Lung (tissue), 12 donors: ENCODE data around the gene C16orf96. TPM values are rescaled to one million over a fixed set of nuclear protein-coding genes. Genes with fewer than 3 reads are reported as not detected.

ENCODE experiments used
- ATAC-seq: fragments of 200-7000 bp; cut with Tn5 transposase; one replicate; pipeline ENCODE4 v1.9.1; 2020; ENCODE audit warnings: moderate number of reproducible peaks; ENCODE audit not compliant: insufficient read depth, low FRiP score
- DNase-seq, 3 donors: peaks; one replicate each; pipeline ENCODE4 v3.0.0-alpha.2; 2013 to 2017
- H3K27ac ChIP-seq, 2 donors: one replicate each; pipeline ENCODE4 v1.5.1; 2013; ENCODE audit warnings: mild to moderate bottlenecking in 2 of 2, moderate library complexity in 2 of 2, control low read depth in 1 of 2, inconsistent platforms in 1 of 2, low read depth in 1 of 2, low read length in 1 of 2
- H3K27me3 ChIP-seq, 3 donors: one replicate each; pipeline ENCODE4 v1.5.1; 2013; ENCODE audit warnings: low read length in 2 of 3; ENCODE audit not compliant: control insufficient read depth in 3 of 3, insufficient read depth in 3 of 3
- H3K36me3 ChIP-seq, 4 donors: one replicate each; pipeline ENCODE4 v1.5.1; 2013; ENCODE audit warnings: low read length in 4 of 4, mild to moderate bottlenecking in 1 of 4, moderate library complexity in 1 of 4; ENCODE audit not compliant: control insufficient read depth in 4 of 4, insufficient read depth in 4 of 4
- H3K4me1 ChIP-seq, 5 donors: one replicate each; pipeline ENCODE4 v1.5.1; 2013; ENCODE audit warnings: low read length in 5 of 5, mild to moderate bottlenecking in 2 of 5, moderate library complexity in 1 of 5; ENCODE audit not compliant: control insufficient read depth in 5 of 5, insufficient read depth in 5 of 5
- H3K4me3 ChIP-seq: one replicate; pipeline ENCODE4 v1.5.1; 2013; ENCODE audit warnings: mild to moderate bottlenecking, control low read depth, moderate library complexity
- H3K9ac ChIP-seq, 2 donors: one replicate each; pipeline ENCODE4 v1.5.1; 2013; ENCODE audit warnings: low read length in 2 of 2, control low read depth in 1 of 2; ENCODE audit not compliant: insufficient read depth in 1 of 2
- H3K9me3 ChIP-seq, 4 donors: one replicate each; pipeline ENCODE4 v1.5.1; 2013; ENCODE audit warnings: low read length in 3 of 4, mild to moderate bottlenecking in 1 of 4, moderate library complexity in 1 of 4; ENCODE audit not compliant: control insufficient read depth in 4 of 4, insufficient read depth in 3 of 4
- CTCF ChIP-seq: IDR thresholded peaks from 2 replicates; pipeline ENCODE4 v1.5.1; 2012; ENCODE audit warnings: mild to moderate bottlenecking; ENCODE audit errors: control extremely low read depth, extremely low read depth
- WGBS, 2 donors: extraction: QIAGEN DNeasy Blood & Tissue Kit; methylation state at CpG; one replicate each; pipeline ENCODE4 v1.1.7; 2013; 5-methylcytosine and 5-hydroxymethylcytosine counted together
- polyA plus RNA-seq, 2 donors: library from polyadenylated mRNA; stranded (reverse); fragments of 200-250 nt; gene quantifications; one replicate each; pipeline ENCODE4 v1.2.1, GENCODE V29; 2013
- total RNA-seq, 2 donors: library from RNA; depleted of rRNA in 1 of 2; stranded (reverse); fragments of >200 nt in 1 of 2; gene quantifications; one replicate each; pipeline ENCODE4 v1.2.1, GENCODE V29; 2014 to 2021
- donor health status: control.
- donor health status: control.
- donor health status: Bipolar disorder and iron deficiency.
- donor health status: healthy.
- donor health status: DM: yes; HTN: yes; CAD: no.

The C16orf96 gene
- total and polyA plus RNA-seq, 4 donors: 0.03 to 0.37 (median 0.16) TPM

- H3K27ac ChIP-seq: no peak overlapping the region
- WGBS, 2 donors: 90 to 92% methylated on average over 7 of the region's 7 CpGs
- no peak overlapping the region for H3K9ac ChIP-seq
- TF ChIP-seq CTCF: no peak
- ATAC-seq: no peak
- H3K36me3 ChIP-seq: peaks cover 0 to 3% (median 0%) of the 10 kb centered on the region in 4 donors
- DNase-seq: no peak
- H3K27me3 ChIP-seq: no peaks in the 10 kb centered on the region
- no peak overlapping the region for H3K4me3 ChIP-seq
- H3K4me1 ChIP-seq: peaks cover 0 to 22% (median 5%) of the 10 kb centered on the region in 5 donors
- no peaks in the 10 kb centered on the region for H3K9me3 ChIP-seq
Observed at GRCh38 chr16:4520913-4521312, 35.2 kb upstream of the C16orf96 start.

DNA sequence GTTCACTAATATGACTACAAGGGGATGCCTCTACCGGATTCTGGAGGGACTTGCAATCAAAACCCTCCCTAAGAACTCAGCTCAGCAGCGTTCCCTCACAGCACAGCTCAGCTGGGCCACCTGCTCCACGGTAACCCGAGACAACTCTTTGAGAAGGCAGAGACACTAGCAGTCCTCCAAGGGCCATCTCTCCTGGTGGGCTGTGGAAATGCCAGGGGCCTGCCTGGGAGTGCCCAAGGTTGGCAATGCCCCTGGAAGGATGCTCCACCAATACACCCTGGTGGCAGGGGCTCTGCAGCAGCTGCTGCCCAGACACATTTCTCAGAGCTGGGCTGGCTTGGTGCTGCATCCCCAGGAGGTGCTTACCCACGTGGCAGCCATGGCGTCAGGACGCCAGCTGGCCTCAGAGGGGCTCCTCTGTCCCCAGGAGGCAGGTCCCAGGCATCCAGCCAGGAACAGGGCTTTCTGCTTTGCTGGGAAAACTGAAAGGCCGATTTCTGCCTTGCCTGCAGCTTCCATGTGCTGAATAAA, 34.0 kb upstream of the C16orf96 start:
- no peak overlapping the region for H3K27ac ChIP-seq
- H3K9ac ChIP-seq: no peak overlapping the region
- ATAC-seq (no peak), DNase-seq (peak; percentile 83 to 86 (median 84))
- H3K36me3 ChIP-seq: peaks cover 0 to 3% (median 0%) of the 10 kb centered on the region in 4 donors
- H3K27me3 ChIP-seq: no peaks in the 10 kb centered on the region
- H3K4me1 ChIP-seq: peaks cover 0 to 22% (median 5%) of the 10 kb centered on the region in 5 donors
- TF ChIP-seq CTCF: no peak
- whole genome bisulfite sequencing, 2 donors: 69 to 77% methylated on average over 8 of the region's 8 CpGs
- no peaks in the 10 kb centered on the region for H3K9me3 ChIP-seq
- H3K4me3 ChIP-seq: no peak overlapping the region

- H3K27me3 ChIP-seq: no peaks in the 10 kb centered on the region
- H3K9me3 ChIP-seq: no peaks in the 10 kb centered on the region
- peak overlapping the region in 1 of 2 donors; percentile 47 for H3K9ac ChIP-seq
- no peak for TF ChIP-seq CTCF
- H3K4me1 ChIP-seq: peaks cover 0 to 22% (median 5%) of the 10 kb centered on the region in 5 donors
- 90 to 94% methylated on average over 4 of the region's 4 CpGs for WGBS, 2 donors
- H3K36me3 ChIP-seq: peaks cover 0 to 3% (median 0%) of the 10 kb centered on the region in 4 donors
- no peak overlapping the region for H3K4me3 ChIP-seq
- no peak for ATAC-seq
- DNase-seq: no peak
- no peak overlapping the region for H3K27ac ChIP-seq
Observed at GRCh38 chr16:4523686-4524085, 32.5 kb upstream of the C16orf96 start.

GRCh38 chr16:4524571-4524970, 31.6 kb upstream of the C16orf96 start:
- H3K9me3 ChIP-seq: no peaks in the 10 kb centered on the region
- no peak overlapping the region for H3K27ac ChIP-seq
- H3K4me3 ChIP-seq: no peak overlapping the region
- no peak for TF ChIP-seq CTCF
- DNase-seq (no peak), ATAC-seq (no peak)
- H3K4me1 ChIP-seq: peaks cover under 1 to 22% (median 5%) of the 10 kb centered on the region in 5 donors
- peaks cover 0 to 3% (median 0%) of the 10 kb centered on the region in 4 donors for H3K36me3 ChIP-seq
- no peaks in the 10 kb centered on the region for H3K27me3 ChIP-seq
- H3K9ac ChIP-seq: no peak overlapping the region
